ENCODE data around the gene ABCD2. TPM values are rescaled to one million over a fixed set of nuclear protein-coding genes. Genes with fewer than 3 reads are reported as not detected.

ABCD2 gene
- total RNA-seq, 1 experiment from 2014 or later, result not detected

GRCh38 chr12:39618701-39619100, 902 bp downstream of the ABCD2 start:
- no peak overlapping the region for H3K4me3 ChIP-seq (replicated peaks in 1 of 2; ENCODE audit: low read depth in 1 of 2, low read length in 2 of 2)
- TF ChIP-seq POLR2AphosphoS5 (IDR thresholded peaks at IDR 0.05; ENCODE audit: low read depth, low read length), result no peak
- no peak for TF ChIP-seq TCF7L2 (IDR thresholded peaks at IDR 0.05; ENCODE audit: borderline replicate concordance, extremely low read depth, insufficient read depth, insufficient read length)
- TF ChIP-seq ZNF274 (IDR thresholded peaks at IDR 0.05; ENCODE audit: low read depth, low read length), result no peak
- TF ChIP-seq POLR2A (IDR thresholded peaks at IDR 0.05; ENCODE audit: borderline replicate concordance, extremely low read depth, insufficient read depth, insufficient read length), result no peak
- TF ChIP-seq CEBPB (IDR thresholded peaks at IDR 0.05; ENCODE audit: low read depth), result no peak
- TF ChIP-seq CBX3 (IDR thresholded peaks at IDR 0.05; ENCODE audit: low read depth), result no peak
- TF ChIP-seq YY1 (IDR thresholded peaks at IDR 0.05; ENCODE audit: extremely low read depth, insufficient replicate concordance, low read depth, low read length), result no peak
- TF ChIP-seq JUND (IDR thresholded peaks at IDR 0.05), result no peak
- TF ChIP-seq CTCF (IDR thresholded peaks at IDR 0.05 in 2 of 3, conservative IDR thresholded peaks at IDR 0.05 in 1 of 3; ENCODE audit: borderline replicate concordance in 1 of 3, insufficient read depth in 1 of 3, low read depth in 2 of 3, low read length in 2 of 3), result no peak
- peaks cover 2 to 13% of the 10 kb centered on the region in 2 experiments; a peak in 2 of 4 replicates for H3K4me1 ChIP-seq (ENCODE audit: control insufficient read depth in 1 of 2, insufficient read depth in 2 of 2, low read length in 2 of 2)
- POLR2A ChIA-PET, result no interaction called here
- H2AFZ ChIP-seq (ENCODE audit: low read depth, low read length, poor library complexity, severe bottlenecking), result peak overlapping the region; percentile 95
- H3K27ac ChIP-seq (ENCODE audit: low read depth, low read length), result no peak overlapping the region
- CTCF ChIA-PET, result no interaction called here
- H3K9me2 ChIP-seq (ENCODE audit: insufficient read depth), result no peaks in the 10 kb centered on the region
- no peaks in the 10 kb centered on the region for H3K36me3 ChIP-seq (ENCODE audit: control insufficient read depth in 1 of 2, insufficient read depth in 2 of 2, low read length in 2 of 2)
- no peaks in the 10 kb centered on the region for H4K20me1 ChIP-seq (ENCODE audit: insufficient read depth)
- RAD21 ChIA-PET (ENCODE audit: low non-redundant PET in 1 of 2, low total read pairs in 2 of 2, uncharacterized antibody in 2 of 2, unreplicated experiment in 2 of 2), result no interaction called here
- H3K4me2 ChIP-seq (ENCODE audit: low read length), result no peak overlapping the region
- BruUV-seq (replicated peaks), result no TSS peak
- intact Hi-C loops (cut with micrococcal nuclease), result no loop called here
- H3K79me2 ChIP-seq (ENCODE audit: insufficient read depth, low read length), result no peaks in the 10 kb centered on the region
- H3K9me3 ChIP-seq (ENCODE audit: control insufficient read depth in 1 of 2, insufficient read depth in 1 of 2, low read depth in 1 of 2, low read length in 2 of 2), result no peaks in the 10 kb centered on the region
- no peak for DNase-seq (ENCODE audit: low read depth, low spot score)
- ATAC-seq, result no peak
- H3K9ac ChIP-seq (ENCODE audit: low read length), result no peak overlapping the region
- H3K27me3 ChIP-seq (ENCODE audit: insufficient read depth, low read length), result no peaks in the 10 kb centered on the region

GRCh38 chr12:39617887-39618286, 1.7 kb downstream of the ABCD2 start:
- no peaks in the 10 kb centered on the region for H3K9me3 ChIP-seq (ENCODE audit: control insufficient read depth in 1 of 2, insufficient read depth in 1 of 2, low read depth in 1 of 2, low read length in 2 of 2)
- intact Hi-C loops (cut with micrococcal nuclease), result no loop called here
- H3K27me3 ChIP-seq (ENCODE audit: insufficient read depth, low read length), result no peaks in the 10 kb centered on the region
- peak overlapping the region; percentile 11 for H2AFZ ChIP-seq (ENCODE audit: low read depth, low read length, poor library complexity, severe bottlenecking)
- H3K4me1 ChIP-seq (ENCODE audit: control insufficient read depth in 1 of 2, insufficient read depth in 2 of 2, low read length in 2 of 2), result peaks cover 2 to 13% of the 10 kb centered on the region in 2 experiments; a peak in 2 of 4 replicates
- no peaks in the 10 kb centered on the region for H3K36me3 ChIP-seq (ENCODE audit: control insufficient read depth in 1 of 2, insufficient read depth in 2 of 2, low read length in 2 of 2)
- no peaks in the 10 kb centered on the region for H3K9me2 ChIP-seq (ENCODE audit: insufficient read depth)
- DNase-seq (ENCODE audit: low read depth, low spot score) (no peak), ATAC-seq (no peak)
- no peaks in the 10 kb centered on the region for H3K79me2 ChIP-seq (ENCODE audit: insufficient read depth, low read length)
- CTCF ChIA-PET, result no interaction called here
- H3K4me2 ChIP-seq (ENCODE audit: low read length), result no peak overlapping the region
- RAD21 ChIA-PET (ENCODE audit: low non-redundant PET in 1 of 2, low total read pairs in 2 of 2, uncharacterized antibody in 2 of 2, unreplicated experiment in 2 of 2), result no interaction called here
- no peak overlapping the region for H3K9ac ChIP-seq (ENCODE audit: low read length)
- no peak overlapping the region for H3K27ac ChIP-seq (ENCODE audit: low read depth, low read length)
- H4K20me1 ChIP-seq (ENCODE audit: insufficient read depth), result no peaks in the 10 kb centered on the region
- H3K4me3 ChIP-seq (replicated peaks in 1 of 2; ENCODE audit: low read depth in 1 of 2, low read length in 2 of 2), result no peak overlapping the region
- no TSS peak for BruUV-seq (replicated peaks)
- POLR2A ChIA-PET, result no interaction called here
- TF ChIP-seq ELF1 (IDR thresholded peaks at IDR 0.05; ENCODE audit: borderline replicate concordance, low read depth) (no peak), POLR2AphosphoS5 (IDR thresholded peaks at IDR 0.05; ENCODE audit: low read depth, low read length) (no peak), SIN3A (IDR thresholded peaks at IDR 0.05; ENCODE audit: low read depth) (no peak), MAX (IDR thresholded peaks at IDR 0.05) (no peak), SP1 (IDR thresholded peaks at IDR 0.05; ENCODE audit: low read depth) (no peak), CEBPB (IDR thresholded peaks at IDR 0.05; ENCODE audit: low read depth) (no peak), REST (IDR thresholded peaks at IDR 0.05; ENCODE audit: low read depth) (no peak), EZH2phosphoT487 (IDR thresholded peaks at IDR 0.05; ENCODE audit: borderline replicate concordance) (no peak), CBX3 (IDR thresholded peaks at IDR 0.05; ENCODE audit: low read depth) (no peak), FOSL1 (IDR thresholded peaks at IDR 0.05; ENCODE audit: low read depth) (no peak)
